CD4-positive, alpha-beta T cell treated with Interleukin-6 for 4 hours (primary cell): Measurements from ENCODE around the gene CMSS1.

Source experiments
- DNase-seq: peaks from one replicate; pipeline ENCODE4 v3.0.0-alpha.2; 2020; ENCODE audit warnings: mixed read lengths

Gene CMSS1

DNA sequence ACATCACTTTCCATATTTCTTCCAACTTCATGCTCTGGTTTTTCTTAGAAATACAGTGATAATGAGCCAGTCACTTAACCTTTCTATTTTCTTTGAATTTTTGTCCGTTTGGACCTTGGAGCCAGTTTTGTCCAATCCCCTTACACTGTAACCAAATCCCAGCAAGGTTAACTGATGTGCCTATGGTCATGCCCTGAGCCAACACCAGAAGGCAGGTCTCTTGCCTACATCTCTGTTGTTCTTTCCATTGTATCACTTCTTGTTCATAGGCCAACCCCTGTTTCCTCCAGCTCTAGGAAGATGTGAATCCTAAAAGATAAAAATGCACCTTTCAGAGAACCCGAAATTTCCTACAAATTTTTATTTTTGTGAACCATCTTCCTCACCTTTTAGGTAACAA, 122.7 kb downstream of the CMSS1 start:
- no peak for DNase-seq

DNA sequence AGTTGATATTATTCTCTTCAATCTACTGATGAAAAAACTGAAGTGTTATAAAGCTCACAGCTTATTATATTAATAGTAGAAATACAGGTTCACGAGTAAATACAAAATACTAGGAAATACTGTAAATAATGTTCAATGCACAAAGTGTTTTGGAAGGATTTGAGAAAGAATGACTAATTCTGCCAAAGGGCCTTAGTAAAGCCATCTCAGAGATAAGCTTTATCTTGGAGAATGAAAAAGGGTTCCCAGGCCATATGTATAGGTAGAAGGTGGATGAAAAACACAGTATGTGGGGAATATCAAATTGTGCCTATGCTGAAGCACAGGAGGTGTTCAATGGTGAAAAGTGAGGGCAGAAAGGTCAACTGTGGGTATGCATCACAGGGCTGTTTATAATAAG, 123.5 kb downstream of the CMSS1 start:
- no peak for DNase-seq

DNA sequence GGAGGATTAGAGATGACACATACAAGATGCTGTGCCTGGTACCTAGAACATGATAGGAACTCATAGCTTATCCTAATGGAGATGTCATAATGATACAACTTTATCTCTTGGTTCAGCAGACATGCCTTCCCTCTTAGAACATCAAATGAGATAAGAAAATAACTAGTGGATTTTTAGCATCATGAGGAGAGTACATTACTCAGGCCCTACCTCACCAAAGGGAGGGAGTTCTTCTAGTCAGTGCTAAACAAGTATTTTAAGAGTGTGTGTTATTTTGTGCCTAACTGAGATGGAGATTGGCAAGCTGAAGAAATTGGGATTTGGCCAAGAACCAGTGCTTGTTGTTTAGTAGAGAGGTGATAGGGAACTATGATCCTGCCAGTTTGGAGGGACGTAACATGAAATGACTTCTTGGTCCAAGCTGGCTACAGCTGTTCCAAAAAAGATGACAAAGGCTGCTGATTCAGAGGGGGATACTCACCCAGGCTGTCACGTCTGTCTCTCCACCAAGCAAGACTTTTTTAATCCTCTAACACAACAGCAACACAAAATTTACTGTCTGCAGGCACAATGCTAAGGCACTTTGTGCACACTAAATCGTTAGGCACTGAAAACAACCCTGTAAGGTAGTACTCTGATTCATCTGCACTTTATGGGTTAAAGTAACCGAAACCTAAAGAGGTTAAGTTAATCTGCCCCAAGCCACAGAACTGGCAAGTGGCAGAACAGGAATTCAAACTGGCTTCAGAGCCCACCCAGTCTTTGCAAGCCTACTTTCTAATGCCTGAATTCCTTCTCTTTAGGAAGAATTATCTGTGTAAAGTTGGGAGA, 126.5 kb downstream of the CMSS1 start:
- no peak for DNase-seq

DNA sequence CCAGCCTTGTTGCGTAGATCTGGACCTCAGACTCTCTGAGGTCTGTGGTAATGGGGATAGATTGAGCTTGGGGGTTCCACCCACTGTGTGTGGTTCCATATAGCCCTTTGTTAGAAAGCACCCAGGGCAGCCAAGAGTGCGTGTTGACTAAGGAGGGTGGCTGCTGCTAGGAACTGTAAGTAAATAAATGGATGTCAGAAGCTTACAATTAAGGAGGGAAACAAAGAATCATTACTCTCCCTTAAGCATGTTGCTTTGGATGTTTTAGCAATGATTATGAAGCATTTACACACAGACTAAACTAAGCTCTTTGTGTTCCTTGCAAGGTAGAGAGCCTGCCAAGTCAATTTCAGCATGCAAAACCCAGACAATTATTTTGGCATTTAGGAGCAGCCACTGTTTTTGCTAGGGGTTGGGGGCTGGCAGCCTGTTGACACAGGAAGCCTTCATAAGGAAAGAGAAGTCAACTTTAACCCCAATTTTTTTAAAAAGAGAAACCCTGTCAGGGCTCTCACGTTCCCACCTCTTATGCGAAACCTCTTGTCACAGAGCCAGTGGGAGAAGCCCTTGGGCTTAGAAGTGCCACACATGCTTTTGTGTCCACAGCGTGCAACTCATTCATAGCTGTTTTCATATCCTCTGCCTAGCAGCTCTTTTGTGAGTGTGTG, 127.8 kb downstream of the CMSS1 start:
- no peak for DNase-seq

DNA sequence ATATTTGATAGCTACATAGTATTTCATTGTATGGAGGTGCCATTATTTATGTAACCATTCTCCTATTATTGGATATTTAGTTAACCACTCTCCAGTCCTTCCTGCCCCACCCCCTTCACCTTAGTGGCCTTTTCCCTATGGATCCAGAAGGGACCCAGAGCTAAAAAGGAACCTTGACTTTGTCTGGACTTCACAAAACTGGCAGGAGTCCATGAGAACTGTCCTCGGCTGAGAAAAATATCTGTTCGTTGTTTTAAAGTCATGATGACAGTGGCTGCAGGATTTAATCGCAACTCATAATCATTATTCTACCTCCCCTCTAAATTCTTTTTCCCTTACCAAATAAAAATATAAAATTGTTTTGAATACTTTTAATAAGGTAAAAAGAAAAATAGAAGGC, 129.7 kb downstream of the CMSS1 start:
- no peak for DNase-seq

DNA sequence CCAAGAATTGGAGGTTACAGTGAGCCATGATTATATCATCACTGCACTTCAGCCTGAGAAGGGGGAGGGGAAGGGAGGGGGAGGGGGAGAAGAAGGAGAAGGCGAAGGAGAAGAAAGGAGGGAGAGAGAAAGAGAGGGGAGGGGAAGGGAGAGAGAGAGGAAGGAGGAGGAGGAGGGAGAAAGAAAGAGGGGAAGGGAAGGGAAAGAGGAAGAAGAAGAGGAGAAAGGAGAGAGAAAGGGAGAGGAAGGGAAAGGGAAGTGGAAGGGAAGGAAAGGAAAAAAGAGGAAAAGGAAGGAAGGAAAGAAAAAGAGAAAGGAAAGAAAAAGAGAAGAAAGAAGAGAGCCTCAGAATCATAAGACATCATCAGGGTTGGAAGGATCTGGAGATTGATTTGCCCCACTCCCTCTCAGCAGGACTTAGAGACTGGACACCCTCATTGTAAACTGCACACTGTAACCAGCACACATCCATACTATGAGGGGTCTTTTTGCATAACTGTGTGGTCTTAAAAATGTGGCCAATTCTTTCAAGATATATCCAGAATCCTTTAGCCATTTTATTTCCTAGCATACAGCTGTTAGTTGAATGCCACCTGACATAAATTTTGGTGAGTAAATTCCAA, 130.9 kb downstream of the CMSS1 start:
- no peak for DNase-seq

DNA sequence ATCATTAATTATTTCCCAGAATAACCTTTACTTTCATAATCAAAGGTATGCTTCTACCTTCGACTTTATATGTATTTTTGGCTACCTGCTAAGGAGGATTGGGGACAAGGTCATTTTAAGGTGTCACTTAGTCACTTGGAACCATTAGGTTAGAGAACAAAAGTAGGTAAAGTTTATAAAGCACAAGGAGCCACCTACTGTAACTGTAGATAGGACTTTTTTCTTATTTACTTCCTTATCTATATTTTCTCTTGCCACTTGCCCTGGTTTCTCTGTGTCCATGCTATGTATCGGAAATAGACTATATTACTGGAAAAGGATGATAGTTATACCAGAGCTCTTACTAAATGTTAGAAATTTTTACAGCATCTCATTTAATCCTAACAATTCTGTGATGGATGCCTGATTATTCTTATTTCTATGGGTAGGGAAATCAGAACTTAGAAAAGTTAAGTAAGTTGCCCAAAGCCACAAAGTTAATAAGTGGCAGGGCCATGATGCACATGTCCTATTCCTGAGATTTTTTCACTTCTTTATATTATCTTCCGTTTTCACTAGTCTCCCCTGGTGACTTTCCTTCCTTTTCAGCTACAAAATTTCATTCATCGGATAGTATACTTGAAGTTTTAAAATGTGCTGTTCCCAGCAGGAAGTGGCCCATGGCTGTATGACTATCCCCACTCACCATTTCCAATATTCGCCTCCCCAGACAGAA, 132.5 kb downstream of the CMSS1 start:
- DNase-seq: no peak

DNA sequence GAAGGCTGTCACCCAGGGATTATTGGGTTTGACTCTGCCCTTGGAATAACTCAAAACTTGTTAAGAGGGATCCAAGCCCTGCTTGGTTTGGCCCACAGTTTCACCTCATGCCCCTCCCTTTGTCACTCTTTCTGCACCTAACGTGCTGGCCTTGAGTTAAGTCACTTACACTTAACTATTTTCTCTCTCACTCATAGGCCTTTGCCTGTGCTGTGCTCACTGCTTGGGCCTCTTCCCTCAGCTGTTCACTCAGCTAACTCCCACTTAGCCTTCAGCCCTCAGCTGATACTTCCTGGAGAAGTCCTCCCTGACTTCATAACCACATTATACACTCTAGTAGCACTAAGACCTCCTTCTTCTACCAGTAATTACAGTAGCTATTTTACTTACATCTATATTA, 133.3 kb downstream of the CMSS1 start:
- no peak for DNase-seq

- no peak for DNase-seq
Observed at GRCh38 chr3:99951701-99952100, 134.0 kb downstream of the CMSS1 start.

DNA sequence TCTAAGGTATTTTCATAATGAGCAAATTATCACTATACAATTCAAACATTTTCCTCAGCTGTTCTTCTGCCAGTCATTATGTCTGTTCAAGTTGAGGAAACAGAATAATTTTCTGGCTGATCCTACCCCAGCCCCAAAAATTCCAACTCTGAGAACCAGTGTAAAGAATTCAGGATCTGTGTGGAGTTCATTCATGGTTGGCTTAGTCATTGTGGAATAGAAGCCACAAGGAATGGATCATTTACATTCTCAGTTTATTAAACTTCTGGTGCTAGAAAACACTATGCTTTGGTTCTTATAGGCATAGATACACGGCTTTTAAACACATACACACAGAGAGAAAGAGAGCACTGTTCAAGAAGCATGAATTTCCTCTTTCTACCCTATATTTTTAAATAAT, 134.6 kb downstream of the CMSS1 start:
- DNase-seq: no peak

GRCh38 chr3:99953596-99953995, 135.9 kb downstream of the CMSS1 start:
- DNase-seq: no peak

DNA sequence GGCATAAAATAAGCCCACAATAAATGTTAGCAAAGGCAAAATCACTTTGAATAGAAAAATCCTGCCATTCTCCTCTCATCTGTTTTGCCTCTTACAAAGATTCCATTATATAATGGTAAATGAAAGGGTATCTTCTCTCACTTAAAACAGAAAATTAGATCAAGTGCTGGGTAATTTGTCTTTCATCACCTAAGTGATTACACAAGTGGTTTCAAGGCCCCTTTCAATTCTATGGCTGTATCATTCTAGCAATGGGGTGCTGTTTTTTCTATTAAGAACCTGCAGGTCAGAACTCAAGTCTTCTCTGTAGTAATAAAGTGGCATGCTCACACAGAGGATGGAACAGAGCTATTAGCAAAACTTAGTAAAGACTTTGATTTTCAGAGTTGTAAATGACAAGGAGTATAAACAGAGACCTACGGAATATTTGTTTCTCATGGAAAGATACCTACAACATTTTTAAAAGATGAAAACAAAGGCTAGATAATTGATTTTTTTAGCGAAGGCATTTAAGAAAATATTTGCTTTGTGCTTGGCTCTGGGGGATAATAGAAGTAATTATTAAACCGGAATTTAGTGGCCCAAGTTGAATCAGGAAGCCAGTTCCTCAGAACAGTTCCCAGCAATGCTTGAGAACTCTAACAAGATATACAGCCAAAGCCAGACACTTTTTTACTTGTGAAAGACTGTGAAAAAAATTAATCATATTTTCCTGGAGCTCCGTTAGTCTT, 137.4 kb downstream of the CMSS1 start:
- DNase-seq: no peak

DNA sequence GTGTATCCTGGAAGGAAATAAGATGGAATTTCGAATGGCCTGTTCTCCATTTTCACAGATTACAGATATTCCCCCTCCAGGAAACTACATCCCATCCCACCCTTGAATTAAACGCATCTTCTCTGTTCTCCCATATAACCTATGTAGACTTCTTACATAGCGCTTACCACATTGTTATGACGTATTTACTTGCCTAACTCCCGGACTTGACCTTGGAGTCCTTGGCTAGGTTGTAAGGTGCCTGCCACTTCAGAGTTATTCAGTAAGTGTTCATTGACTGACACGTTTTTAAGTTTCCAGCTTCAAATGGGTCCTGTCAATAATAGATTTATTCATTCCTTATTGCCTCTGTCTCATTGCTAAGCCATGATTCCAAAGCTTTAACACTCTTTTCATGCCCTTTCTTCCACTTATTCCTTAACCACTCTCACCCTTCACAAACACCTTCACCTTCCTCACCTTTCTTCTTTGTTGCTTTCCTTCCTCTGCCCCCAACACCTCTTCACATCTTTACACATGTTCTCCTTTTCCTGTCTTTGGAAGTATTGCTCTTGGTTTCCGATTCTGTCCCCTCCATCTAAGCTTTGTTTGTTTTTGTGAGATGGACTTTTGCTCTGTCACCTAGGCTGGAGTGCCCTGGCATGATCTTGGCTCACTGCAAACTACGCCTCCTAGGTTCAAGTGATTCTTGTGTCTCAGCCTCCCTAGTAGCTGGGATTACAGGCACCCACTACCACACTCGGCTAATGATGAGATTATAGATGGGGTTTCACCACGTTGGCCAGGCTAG, 138.3 kb downstream of the CMSS1 start:
- DNase-seq: no peak

- no peak for DNase-seq
Observed at GRCh38 chr3:99957151-99957796, 139.6 kb downstream of the CMSS1 start.

GRCh38 chr3:99958222-99958912, 140.7 kb downstream of the CMSS1 start:
- no peak for DNase-seq

GRCh38 chr3:99960123-99960878, 142.6 kb downstream of the CMSS1 start:
- DNase-seq: no peak

DNA sequence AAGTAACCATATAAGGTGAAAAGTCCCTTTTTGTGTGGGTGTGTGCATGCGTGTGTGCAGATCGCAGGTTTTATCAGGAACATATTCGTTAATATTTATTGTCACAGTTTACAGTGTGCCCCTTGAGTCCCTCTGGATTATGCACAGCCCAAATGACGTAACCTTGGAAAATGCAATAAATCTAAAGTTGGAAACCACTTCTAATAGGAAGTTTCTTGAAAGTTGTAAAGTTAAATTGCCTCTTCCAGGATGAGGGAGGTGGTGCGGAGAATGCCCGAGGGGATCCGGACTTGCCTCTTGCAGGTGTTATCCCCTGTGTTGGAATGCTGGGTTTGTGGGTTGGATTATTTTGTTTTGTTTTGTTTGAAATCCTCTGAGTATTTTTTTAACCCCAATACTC, 143.3 kb downstream of the CMSS1 start:
- no peak for DNase-seq

DNA sequence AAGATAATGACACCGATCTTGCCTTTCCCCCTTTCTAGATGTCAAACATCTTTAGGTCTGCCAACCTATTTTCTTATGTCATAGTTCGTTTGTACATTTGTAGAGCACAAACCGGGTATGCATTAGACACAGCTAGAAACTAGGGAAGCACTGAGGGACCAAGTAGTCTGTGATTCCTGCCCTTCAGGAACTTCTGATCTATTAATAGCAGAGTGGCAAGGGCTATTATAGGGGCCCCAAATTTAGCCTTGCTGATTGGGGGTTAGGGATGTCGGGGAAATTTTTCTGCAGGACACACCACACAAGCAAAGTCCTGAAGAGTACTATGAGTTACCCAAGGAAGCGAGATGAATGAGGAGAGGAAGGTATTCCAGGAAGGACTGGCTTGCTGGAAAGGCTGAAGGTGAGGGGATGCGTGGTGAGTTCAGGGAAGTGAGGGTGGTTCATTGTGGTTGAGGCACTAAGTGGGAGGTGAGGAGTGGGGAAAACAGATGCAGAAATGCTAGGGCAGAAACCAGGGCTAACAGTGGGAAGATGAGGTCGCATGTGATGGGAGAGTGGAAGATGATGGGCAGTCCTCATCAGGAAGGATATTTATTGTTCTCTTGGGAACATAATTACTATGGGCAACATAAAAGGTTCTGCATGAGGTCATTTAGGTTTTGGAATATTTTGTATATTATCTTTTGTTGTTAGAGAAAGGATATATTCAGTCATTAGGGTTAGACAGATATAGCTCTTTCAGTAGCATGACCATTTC, 144.3 kb downstream of the CMSS1 start:
- DNase-seq: no peak

DNA sequence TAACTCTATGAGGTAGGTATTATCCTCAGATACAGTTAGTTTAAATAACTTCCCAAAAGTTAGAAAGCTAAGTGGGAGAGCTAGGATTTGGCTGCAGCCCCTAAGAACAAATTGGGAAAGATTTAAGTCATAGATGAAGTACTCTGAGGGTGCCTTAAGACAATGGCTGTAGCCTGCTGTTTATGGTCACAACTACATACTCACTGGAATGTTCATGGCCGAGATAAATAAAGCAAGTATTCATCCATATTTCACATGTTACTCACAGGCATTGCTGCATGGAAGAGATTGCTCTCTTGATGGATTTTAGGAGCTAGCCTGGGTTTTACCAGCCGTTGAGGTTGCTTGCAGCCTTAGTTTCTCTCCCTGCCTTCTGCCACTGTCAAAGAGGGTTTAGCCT, 145.0 kb downstream of the CMSS1 start:
- DNase-seq: no peak
